Duodenal mucosa (tissue), 2 donors: ENCODE data around the gene ARRDC4.

ENCODE experiments used
- H3K27ac ChIP-seq: one replicate; pipeline ENCODE4 v1.7.0; 2013; ENCODE audit warnings: low read depth, low read length
- H3K27me3 ChIP-seq, 2 donors: one replicate each; pipeline ENCODE4 v1.7.0; 2013; ENCODE audit warnings: low read length in 2 of 2, control low read depth in 1 of 2; ENCODE audit not compliant: insufficient read depth in 2 of 2, control insufficient read depth in 1 of 2
- H3K36me3 ChIP-seq, 2 donors: one replicate each; pipeline ENCODE4 v1.7.0; 2013; ENCODE audit warnings: low read length in 2 of 2, control low read depth in 1 of 2; ENCODE audit not compliant: insufficient read depth in 2 of 2, control insufficient read depth in 1 of 2
- H3K4me1 ChIP-seq, 2 donors: one replicate each; pipeline ENCODE4 v1.7.0; 2013; ENCODE audit warnings: low read length in 2 of 2, control low read depth in 1 of 2; ENCODE audit not compliant: insufficient read depth in 2 of 2, control insufficient read depth in 1 of 2
- H3K4me3 ChIP-seq, 2 donors: one replicate each; pipeline ENCODE4 v1.7.0; 2013; ENCODE audit warnings: low read length in 2 of 2, low read depth in 1 of 2
- H3K9ac ChIP-seq, 2 donors: one replicate each; pipeline ENCODE4 v1.7.0; 2013; ENCODE audit warnings: low read length in 2 of 2, low read depth in 1 of 2
- H3K9me3 ChIP-seq, 2 donors: one replicate each; pipeline ENCODE4 v1.7.0; 2013; ENCODE audit warnings: low read length in 2 of 2, control low read depth in 1 of 2; ENCODE audit not compliant: control insufficient read depth in 1 of 2

Gene ARRDC4

DNA sequence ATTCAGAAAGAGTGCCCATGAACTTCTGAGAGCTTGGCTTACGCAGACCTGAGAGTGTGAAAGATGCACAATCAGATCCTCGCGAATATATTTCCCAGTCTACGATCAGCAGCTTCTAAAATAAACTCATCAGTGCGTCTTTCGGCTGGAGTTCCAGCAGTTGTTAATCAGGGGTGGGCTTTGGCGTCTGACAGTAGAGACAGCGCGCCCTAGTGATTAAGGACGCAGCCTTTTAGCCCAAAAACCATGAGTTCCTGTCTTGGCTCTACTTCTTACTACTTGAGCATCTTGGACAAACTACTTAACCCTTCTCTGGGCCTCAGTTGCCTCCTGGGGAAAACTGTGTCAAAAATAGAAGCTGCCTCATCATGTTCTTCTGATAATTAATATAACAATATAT, 15.8 kb upstream of the ARRDC4 start:
- H3K4me1 ChIP-seq = peaks cover 11 to 12% of the 10 kb centered on the region in 2 donors
- H3K36me3 ChIP-seq = no peaks in the 10 kb centered on the region
- no peaks in the 10 kb centered on the region for H3K9me3 ChIP-seq
- H3K27me3 ChIP-seq = no peaks in the 10 kb centered on the region
- H3K4me3 ChIP-seq = no peak overlapping the region
- H3K27ac ChIP-seq = no peak overlapping the region
- H3K9ac ChIP-seq = no peak overlapping the region

DNA sequence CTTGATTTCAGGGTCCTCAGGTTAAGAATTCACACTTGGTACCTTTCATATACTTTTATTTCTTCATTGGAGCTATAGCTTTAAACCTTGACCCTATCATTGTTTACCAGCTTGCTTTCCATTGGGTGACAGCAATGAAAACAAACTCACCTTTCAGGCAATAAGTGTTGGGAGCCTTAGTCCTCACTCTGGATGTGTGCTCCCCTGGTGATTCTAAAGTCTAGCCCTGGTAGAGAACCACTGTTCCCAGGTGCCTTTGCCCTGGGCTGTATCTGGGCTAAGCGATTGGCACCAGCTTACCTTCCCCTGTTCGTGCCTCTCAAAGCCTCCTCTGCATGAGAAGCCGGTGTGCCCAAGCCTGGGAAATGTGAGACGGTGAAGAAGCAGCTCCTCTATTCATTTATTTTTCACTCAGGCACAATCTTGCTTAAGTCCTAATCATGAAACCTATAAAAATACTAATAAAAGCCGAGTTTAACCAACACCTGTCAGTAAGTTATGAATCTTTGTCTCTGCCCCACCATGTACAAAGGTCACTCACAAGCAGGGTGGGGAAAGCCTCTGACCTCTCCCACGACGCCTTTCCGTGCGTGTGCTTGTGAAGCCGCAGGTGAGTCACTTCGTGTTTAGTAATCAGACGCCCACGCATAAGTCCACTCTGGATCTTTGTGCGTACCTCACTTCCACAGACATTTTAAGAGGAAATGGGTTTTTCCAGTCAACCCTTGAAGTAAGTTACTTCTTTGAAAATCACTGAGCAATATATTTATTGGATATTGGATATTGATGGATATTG, 12.8 kb upstream of the ARRDC4 start:
- no peak overlapping the region for H3K27ac ChIP-seq
- peak overlapping the region in 1 of 2 donors; percentile 18 for H3K9ac ChIP-seq
- H3K4me3 ChIP-seq = peak overlapping the region; percentile 22 to 47
- no peaks in the 10 kb centered on the region for H3K27me3 ChIP-seq
- H3K9me3 ChIP-seq = no peaks in the 10 kb centered on the region
- no peaks in the 10 kb centered on the region for H3K36me3 ChIP-seq
- peaks cover 11 to 12% of the 10 kb centered on the region in 2 donors for H3K4me1 ChIP-seq

DNA sequence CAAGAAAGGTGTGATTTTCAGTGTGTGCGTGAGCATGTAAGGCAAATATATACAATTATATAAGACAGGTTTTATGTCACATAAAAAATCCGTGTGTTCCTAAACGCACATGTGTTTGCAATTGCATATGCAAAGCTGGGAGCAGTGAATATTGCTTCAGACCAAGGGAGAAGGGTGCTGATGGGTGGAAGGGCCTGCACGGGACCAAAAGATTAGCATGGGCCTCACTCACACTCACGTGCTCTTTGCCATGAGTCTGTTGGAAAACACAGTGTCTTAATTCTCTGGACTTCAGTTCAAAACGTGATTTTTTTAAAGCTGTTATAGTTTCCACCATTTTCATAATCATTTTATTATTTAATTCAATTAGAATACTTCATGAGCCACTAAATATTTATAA, 7.2 kb upstream of the ARRDC4 start:
- H3K27ac ChIP-seq = no peak overlapping the region
- H3K4me1 ChIP-seq = peaks cover 3 to 11% of the 10 kb centered on the region in 2 donors
- no peaks in the 10 kb centered on the region for H3K27me3 ChIP-seq
- H3K36me3 ChIP-seq = no peaks in the 10 kb centered on the region
- H3K9ac ChIP-seq = no peak overlapping the region
- H3K9me3 ChIP-seq = no peaks in the 10 kb centered on the region
- H3K4me3 ChIP-seq = no peak overlapping the region

DNA sequence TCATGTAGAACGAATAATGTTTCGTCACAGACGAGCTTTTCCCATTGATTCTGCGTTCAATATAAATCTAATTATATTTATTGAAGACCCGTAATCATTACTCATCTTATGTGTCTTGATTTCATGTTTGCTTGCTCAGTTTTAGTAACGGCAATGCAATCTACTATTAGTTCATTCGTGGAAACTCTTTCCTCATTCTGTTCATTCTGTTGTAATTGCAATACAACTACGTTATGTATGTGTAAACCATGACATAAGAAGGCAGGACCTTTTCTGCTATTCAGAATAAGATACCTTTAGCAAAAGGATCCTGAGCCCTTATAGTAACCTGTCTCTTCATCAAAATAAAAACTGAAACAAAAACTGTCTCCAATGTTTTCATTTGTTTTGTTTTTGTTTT, 6.8 kb upstream of the ARRDC4 start:
- no peaks in the 10 kb centered on the region for H3K27me3 ChIP-seq
- H3K9ac ChIP-seq = no peak overlapping the region
- peaks cover 3 to 9% of the 10 kb centered on the region in 2 donors for H3K4me1 ChIP-seq
- H3K9me3 ChIP-seq = no peaks in the 10 kb centered on the region
- H3K36me3 ChIP-seq = no peaks in the 10 kb centered on the region
- H3K27ac ChIP-seq = no peak overlapping the region
- H3K4me3 ChIP-seq = no peak overlapping the region

DNA sequence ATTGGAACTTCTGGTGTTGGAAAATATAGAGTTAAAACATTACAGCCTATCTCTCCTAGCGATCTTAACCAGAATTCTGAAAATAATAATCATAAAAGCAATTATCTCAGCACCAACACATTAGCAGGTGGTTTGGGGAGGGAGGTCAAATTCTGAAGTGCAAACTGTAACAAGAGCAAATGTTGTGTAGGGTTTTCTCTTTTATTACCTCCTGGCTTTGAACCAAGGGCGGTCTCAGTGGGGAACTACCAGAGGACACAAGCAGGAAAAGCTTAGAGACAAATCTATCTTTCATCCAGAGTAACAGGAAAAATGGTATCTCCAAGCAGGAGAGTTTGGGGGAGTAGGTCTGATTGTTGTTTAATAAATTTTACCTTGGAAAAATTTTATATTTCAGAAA, 5.5 kb upstream of the ARRDC4 start:
- Histone ChIP-seq H3K4me1 (peaks cover 7 to 16% of the 10 kb centered on the region in 2 donors), H3K9me3 (no peaks in the 10 kb centered on the region), H3K27ac (no peak overlapping the region), H3K27me3 (no peaks in the 10 kb centered on the region), H3K9ac (no peak overlapping the region), H3K36me3 (no peaks in the 10 kb centered on the region), H3K4me3 (no peak overlapping the region)

DNA sequence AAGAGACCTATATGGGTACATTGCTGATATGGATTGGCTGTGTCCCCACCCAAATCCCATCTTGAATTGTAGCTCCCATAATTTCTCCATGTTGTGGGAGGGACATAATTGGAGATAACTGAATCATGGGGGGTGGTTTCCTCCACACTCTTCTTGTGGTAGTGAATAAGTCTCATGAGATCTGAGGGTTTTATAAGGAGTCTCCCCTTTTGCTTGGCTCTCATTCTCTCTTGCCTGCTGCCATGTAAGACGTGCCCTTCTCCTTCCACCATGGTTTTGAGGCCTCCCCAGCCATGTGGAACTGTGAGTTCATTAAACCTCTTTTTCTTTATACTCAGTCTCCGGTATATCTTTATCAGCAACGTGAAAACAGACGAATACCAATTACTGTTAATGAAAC, 5.0 kb upstream of the ARRDC4 start:
- no peak overlapping the region for H3K4me3 ChIP-seq
- no peaks in the 10 kb centered on the region for H3K27me3 ChIP-seq
- H3K27ac ChIP-seq = no peak overlapping the region
- H3K36me3 ChIP-seq = no peaks in the 10 kb centered on the region
- no peak overlapping the region for H3K9ac ChIP-seq
- H3K9me3 ChIP-seq = no peaks in the 10 kb centered on the region
- H3K4me1 ChIP-seq = peaks cover 7 to 16% of the 10 kb centered on the region in 2 donors

DNA sequence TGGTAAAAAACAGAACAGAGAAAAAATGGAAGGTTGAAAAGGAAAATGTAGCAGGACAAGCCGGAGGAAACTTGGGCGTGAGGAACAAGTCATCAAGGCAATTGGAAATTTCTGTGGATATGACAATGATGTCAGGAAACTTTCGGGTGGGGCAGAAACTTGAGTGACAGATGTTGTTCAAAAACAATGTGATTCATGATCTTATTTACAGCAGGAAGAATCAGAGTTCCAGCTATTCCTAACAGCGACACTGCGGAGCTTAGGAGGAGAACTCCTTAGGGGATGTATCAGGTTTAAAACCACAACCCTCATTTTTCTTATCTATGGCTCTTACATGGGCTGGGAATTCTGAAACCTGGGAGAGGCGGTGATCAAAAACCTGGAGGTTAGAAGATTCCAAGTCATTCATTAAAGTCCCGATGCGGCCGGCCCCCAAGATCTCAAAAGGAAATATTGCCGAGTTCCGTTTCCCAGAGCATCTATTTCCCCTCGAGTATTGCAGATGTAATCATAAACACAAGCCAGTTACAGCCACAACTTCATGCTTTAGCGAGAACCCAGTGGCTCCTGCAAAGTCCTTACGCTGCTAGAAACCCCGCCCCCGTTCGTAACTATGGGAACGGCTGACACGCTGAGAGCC, 659 bp upstream of the ARRDC4 start:
- Histone ChIP-seq H3K9ac (peak overlapping the region in 1 of 2 donors; percentile 33), H3K27ac (peak overlapping the region; percentile 57), H3K4me3 (peak overlapping the region; percentile 48 to 51), H3K27me3 (no peaks in the 10 kb centered on the region), H3K36me3 (no peaks in the 10 kb centered on the region), H3K4me1 (peaks cover 26 to 37% of the 10 kb centered on the region in 2 donors), H3K9me3 (no peaks in the 10 kb centered on the region)

DNA sequence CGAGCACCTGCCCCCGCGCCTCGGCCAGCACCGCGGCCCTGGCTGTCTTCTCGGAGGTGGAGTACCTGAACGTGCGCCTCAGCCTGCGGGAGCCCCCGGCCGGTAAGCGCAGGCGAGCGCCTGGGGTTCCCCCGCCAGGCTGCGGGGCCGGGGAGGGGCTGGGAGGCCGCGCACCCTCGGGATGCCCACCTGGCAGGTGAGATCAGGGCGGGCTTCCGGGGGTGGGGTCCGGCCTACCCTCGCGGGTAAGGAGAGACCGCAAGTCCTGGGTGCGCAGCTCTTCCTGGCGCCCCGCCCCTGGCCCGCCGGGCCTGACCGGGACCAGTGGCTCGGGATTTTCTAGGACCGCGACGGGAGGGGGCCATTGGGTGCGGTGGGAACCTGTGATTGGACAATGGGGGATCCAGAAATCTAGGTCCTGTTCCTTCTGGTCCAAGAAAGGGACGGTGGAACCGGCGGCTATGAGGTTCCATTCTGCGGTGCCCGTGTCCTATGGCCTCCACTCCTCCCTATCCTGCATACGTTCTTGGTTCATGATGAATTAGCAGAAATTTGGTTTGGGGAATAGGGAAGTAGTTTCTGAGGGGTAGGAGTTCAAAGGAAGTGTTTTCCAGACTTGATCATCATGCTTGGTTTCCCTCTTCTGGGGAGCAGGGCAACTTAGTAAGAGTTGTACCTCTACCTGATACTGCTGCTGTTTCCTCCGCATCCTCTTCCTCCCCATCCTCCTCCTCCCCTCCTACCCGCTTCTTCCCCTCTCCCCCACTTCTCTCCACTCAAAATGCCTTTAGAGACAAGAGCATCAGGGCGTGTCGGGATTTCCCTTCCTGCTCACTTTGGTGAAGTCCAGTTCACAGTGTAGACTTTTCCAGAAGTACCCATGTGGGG, 808 bp downstream of the ARRDC4 start:
- Histone ChIP-seq H3K4me1 (peaks cover 40 to 51% of the 10 kb centered on the region in 2 donors), H3K27me3 (no peaks in the 10 kb centered on the region), H3K9ac (peak overlapping the region; percentile 56 to 61), H3K9me3 (no peaks in the 10 kb centered on the region), H3K27ac (peak overlapping the region; percentile 80), H3K4me3 (peak overlapping the region; percentile 87 to 89), H3K36me3 (no peaks in the 10 kb centered on the region)

DNA sequence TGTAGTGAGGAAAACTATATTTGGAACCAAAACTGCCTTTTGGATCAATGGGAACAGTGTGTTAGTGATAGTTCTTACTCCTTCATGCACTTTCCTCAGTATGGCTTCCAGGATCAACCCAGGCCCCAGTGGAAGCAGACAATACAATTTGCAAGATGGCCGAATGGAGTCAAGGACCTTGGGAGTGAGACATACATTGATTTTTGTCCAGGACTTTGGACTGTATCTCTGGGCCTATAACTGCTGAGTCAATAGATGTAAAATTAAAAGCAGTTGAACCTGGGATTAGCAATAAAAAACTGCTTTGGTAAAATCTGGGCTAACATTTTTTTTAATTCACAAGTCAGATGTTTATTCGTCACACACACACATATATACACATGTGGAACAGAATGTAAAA, 1.8 kb downstream of the ARRDC4 start:
- Histone ChIP-seq H3K9ac (no peak overlapping the region), H3K9me3 (no peaks in the 10 kb centered on the region), H3K36me3 (peaks cover 0 to 1% of the 10 kb centered on the region in 2 donors), H3K4me3 (peak overlapping the region; percentile 87 to 89), H3K4me1 (peaks cover 40 to 53% of the 10 kb centered on the region in 2 donors), H3K27me3 (no peaks in the 10 kb centered on the region), H3K27ac (no peak overlapping the region)

DNA sequence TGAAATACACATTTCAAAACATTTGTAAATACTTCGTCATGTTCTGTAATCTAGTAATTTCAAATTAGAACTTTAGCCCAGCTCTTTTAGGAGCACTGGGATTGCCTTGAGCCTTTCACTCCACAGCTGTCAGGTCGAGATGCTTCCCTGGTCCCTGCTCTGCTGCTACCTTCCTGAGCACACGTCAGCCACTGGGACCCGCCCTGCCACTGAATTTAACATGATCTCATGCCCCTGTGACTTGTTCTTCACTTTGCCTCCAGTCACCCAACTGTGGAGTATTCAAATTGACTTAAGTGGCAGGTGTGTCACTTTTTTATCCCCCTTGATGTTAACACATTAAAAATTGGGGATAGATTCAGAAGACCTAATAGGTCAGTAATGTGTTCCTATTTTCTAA, 3.3 kb downstream of the ARRDC4 start:
- Histone ChIP-seq H3K4me1 (peaks cover 40 to 53% of the 10 kb centered on the region in 2 donors), H3K4me3 (no peak overlapping the region), H3K9me3 (no peaks in the 10 kb centered on the region), H3K27me3 (no peaks in the 10 kb centered on the region), H3K27ac (no peak overlapping the region), H3K36me3 (peaks cover 0 to 12% of the 10 kb centered on the region in 2 donors), H3K9ac (no peak overlapping the region)
